HT-29 (cell line): Measurements from ENCODE around the gene LRRN3. TPM values are rescaled to one million over a fixed set of nuclear protein-coding genes. Genes with fewer than 3 reads are reported as not detected.

Source experiments
- DNase-seq: peaks from one replicate; pipeline ENCODE4 v3.0.0-alpha.2; 2015; ENCODE audit warnings: low spot score
- total RNA-seq: library from RNA; depleted of rRNA; stranded (reverse); fragments of >200 nt; shearing (Covaris generic); gene quantifications from 2 replicates; pipeline ENCODE4 v1.2.3, GENCODE V29; 2014

LRRN3 gene
- total RNA-seq, 1 experiment from 2014 or later = not detected

GRCh38 chr7:111077001-111077400, 13.9 kb upstream of the LRRN3 start:
- no peak for DNase-seq

- DNase-seq = no peak
Observed at GRCh38 chr7:111080495-111081105, 10.3 kb upstream of the LRRN3 start.

GRCh38 chr7:111081546-111082267, 9.2 kb upstream of the LRRN3 start:
- DNase-seq = no peak

- DNase-seq = no peak
Observed at GRCh38 chr7:111082351-111082750, 8.6 kb upstream of the LRRN3 start.

- DNase-seq = no peak
Observed at GRCh38 chr7:111083413-111083812, 7.5 kb upstream of the LRRN3 start.

GRCh38 chr7:111085356-111085755, 5.6 kb upstream of the LRRN3 start:
- DNase-seq = no peak

GRCh38 chr7:111086532-111086931, 4.4 kb upstream of the LRRN3 start:
- no peak for DNase-seq

- DNase-seq = no peak
Observed at GRCh38 chr7:111088328-111088727, 2.6 kb upstream of the LRRN3 start.

GRCh38 chr7:111089822-111090426, 1.0 kb upstream of the LRRN3 start:
- peak; percentile 64 for DNase-seq

GRCh38 chr7:111091593-111092358, 849 bp downstream of the LRRN3 start:
- DNase-seq = no peak

- no peak for DNase-seq
Observed at GRCh38 chr7:111092406-111093236, 1.7 kb downstream of the LRRN3 start.

- DNase-seq = no peak
Observed at GRCh38 chr7:111093496-111093895, 2.6 kb downstream of the LRRN3 start.

GRCh38 chr7:111094419-111094818, 3.5 kb downstream of the LRRN3 start:
- no peak for DNase-seq

GRCh38 chr7:111096997-111097396, 6.1 kb downstream of the LRRN3 start:
- no peak for DNase-seq

- peak; percentile 50 for DNase-seq
Observed at GRCh38 chr7:111098011-111098925, 7.3 kb downstream of the LRRN3 start.

- DNase-seq = no peak
Observed at GRCh38 chr7:111098926-111099250, 8.0 kb downstream of the LRRN3 start.

GRCh38 chr7:111101856-111102646, 11.1 kb downstream of the LRRN3 start:
- DNase-seq = no peak

GRCh38 chr7:111103136-111103535, 12.2 kb downstream of the LRRN3 start:
- DNase-seq = no peak

GRCh38 chr7:111103678-111104274, 12.8 kb downstream of the LRRN3 start:
- DNase-seq = no peak
